ENCODE measurements around the gene NEDD4L. TPM values are rescaled to one million over a fixed set of nuclear protein-coding genes. Genes with fewer than 3 reads are reported as not detected.

The NEDD4L gene
- total and polyA plus RNA-seq, 3 donors from 2014 or later: 14.3 to 43.1 (median 42.7) TPM

GRCh38 chr18:58209326-58209725 lies 165.3 kb downstream of the NEDD4L start:
- WGBS, 2 donors: 72 to 83% methylated on average over 2 to 3 of the region's 3 CpGs

GRCh38 chr18:58211510-58211909 lies 167.5 kb downstream of the NEDD4L start:
- H3K27ac ChIP-seq: no peak overlapping the region
- H3K4me1 ChIP-seq: no peaks in the 10 kb centered on the region
- no peak overlapping the region for H3K4me3 ChIP-seq
- no peaks in the 10 kb centered on the region for H3K9me3 ChIP-seq
- no peaks in the 10 kb centered on the region for H3K27me3 ChIP-seq
- WGBS, 2 donors: 94 to 95% methylated on average over 4 of the region's 4 CpGs
- no peak for TF ChIP-seq POLR2A (IDR thresholded peaks at IDR 0.05)
- no peak for TF ChIP-seq CTCF (IDR thresholded peaks at IDR 0.05)
- no peaks in the 10 kb centered on the region for H3K36me3 ChIP-seq (ENCODE audit: low read depth, missing control alignments)
- intact Hi-C loops (cut with DNase I; ENCODE audit: low total_unique reads): no loop called here
- DNase-seq: no peak

More at GRCh38 chr18:58209326-58209725, 165.3 kb downstream of the NEDD4L start:
- DNase-seq: no peak
- Histone ChIP-seq H3K9me3 (no peaks in the 10 kb centered on the region), H3K36me3 (ENCODE audit: low read depth, missing control alignments) (no peaks in the 10 kb centered on the region), H3K27ac (no peak overlapping the region), H3K4me1 (no peaks in the 10 kb centered on the region), H3K27me3 (no peaks in the 10 kb centered on the region), H3K4me3 (no peak overlapping the region)
- intact Hi-C loops (cut with DNase I; ENCODE audit: low total_unique reads): no loop called here
- TF ChIP-seq CTCF (IDR thresholded peaks at IDR 0.05): no peak
- TF ChIP-seq POLR2A (IDR thresholded peaks at IDR 0.05): no peak

GRCh38 chr18:58212274-58212673 lies 168.2 kb downstream of the NEDD4L start:
- intact Hi-C loops (cut with DNase I; ENCODE audit: low total_unique reads): no loop called here
- 80 to 84% methylated on average over 8 of the region's 8 CpGs for WGBS, 2 donors
- Histone ChIP-seq H3K9me3 (no peaks in the 10 kb centered on the region), H3K4me3 (no peak overlapping the region), H3K4me1 (no peaks in the 10 kb centered on the region), H3K27me3 (no peaks in the 10 kb centered on the region), H3K36me3 (ENCODE audit: low read depth, missing control alignments) (no peaks in the 10 kb centered on the region), H3K27ac (no peak overlapping the region)
- TF ChIP-seq CTCF (IDR thresholded peaks at IDR 0.05): no peak
- no peak for TF ChIP-seq POLR2A (IDR thresholded peaks at IDR 0.05)
- DNase-seq: no peak

- Histone ChIP-seq H3K36me3 (ENCODE audit: low read depth, missing control alignments) (no peaks in the 10 kb centered on the region), H3K9me3 (no peaks in the 10 kb centered on the region), H3K4me1 (no peaks in the 10 kb centered on the region), H3K4me3 (no peak overlapping the region), H3K27me3 (no peaks in the 10 kb centered on the region), H3K27ac (no peak overlapping the region)
- 88 to 97% methylated on average over 2 of the region's 2 CpGs for WGBS, 2 donors
- intact Hi-C loops (cut with DNase I; ENCODE audit: low total_unique reads): no loop called here
- TF ChIP-seq CTCF (IDR thresholded peaks at IDR 0.05) (no peak), POLR2A (IDR thresholded peaks at IDR 0.05) (no peak)
- no peak for DNase-seq
Observed at GRCh38 chr18:58213440-58213839, 169.4 kb downstream of the NEDD4L start.

GRCh38 chr18:58215011-58215410 lies 171.0 kb downstream of the NEDD4L start:
- Histone ChIP-seq H3K36me3 (ENCODE audit: low read depth, missing control alignments) (no peaks in the 10 kb centered on the region), H3K27me3 (no peaks in the 10 kb centered on the region), H3K4me1 (no peaks in the 10 kb centered on the region), H3K9me3 (no peaks in the 10 kb centered on the region), H3K4me3 (no peak overlapping the region), H3K27ac (no peak overlapping the region)
- intact Hi-C loops (cut with DNase I; ENCODE audit: low total_unique reads): no loop called here
- no peak for DNase-seq
- WGBS, 2 donors: 85 to 86% methylated on average over 6 of the region's 6 CpGs
- TF ChIP-seq POLR2A (IDR thresholded peaks at IDR 0.05) (no peak), CTCF (IDR thresholded peaks at IDR 0.05) (no peak)

Measured in testis (tissue), 3 donors.